Activated gamma-delta T cell (primary cell): ENCODE results near the gene PZP.
"Not testable (repeated sequence)": the region's sequence is repeated elsewhere in the genome, so short reads cannot be mapped to it uniquely, and the experiment has no call there.

Source experiments
- DNase-seq: peaks from one replicate; lab custom pipeline; 2025; lab: John Stamatoyannopoulos, UW
- total RNA-seq, 2 donors: gene quantifications; one replicate each; lab custom pipeline; 2026; lab: John Stamatoyannopoulos, UW

Gene PZP
- total RNA-seq = 0 to 0.13 reads per million in 2 donors

GRCh38 chr12:9208229-9208628, at the start of gene PZP:
Gene PZP, minus strand, starts transcription at chr12:9208395. Its CDS starts 54 bp downstream, at chr12:9208341.
- DNase-seq = no peak

GRCh38 chr12:9256758-9257405, 48.7 kb upstream of the PZP start:
- DNase-seq = no peak

- DNase-seq = no peak
Measured at GRCh38 chr12:9256341-9256740, 48.1 kb upstream of the PZP start.

GRCh38 chr12:9255837-9256236, 47.6 kb upstream of the PZP start:
- DNase-seq = no peak

GRCh38 chr12:9253464-9253863, 45.3 kb upstream of the PZP start:
- DNase-seq = no peak

GRCh38 chr12:9252791-9253190, 44.6 kb upstream of the PZP start:
- DNase-seq = not testable (repeated sequence)

GRCh38 chr12:9252256-9252655, 44.1 kb upstream of the PZP start:
- DNase-seq = no peak

- no peak for DNase-seq
Measured at GRCh38 chr12:9248435-9248834, 40.2 kb upstream of the PZP start.

- no peak for DNase-seq
Measured at GRCh38 chr12:9244894-9245293, 36.7 kb upstream of the PZP start.

GRCh38 chr12:9243999-9244649, 35.9 kb upstream of the PZP start:
- no peak for DNase-seq

- DNase-seq = no peak
Measured at GRCh38 chr12:9241301-9241700, 33.1 kb upstream of the PZP start.

GRCh38 chr12:9240776-9241175, 32.6 kb upstream of the PZP start:
- no peak for DNase-seq

- DNase-seq = peak; percentile 35
Measured at GRCh38 chr12:9240004-9240635, 31.9 kb upstream of the PZP start.

- DNase-seq = no peak
Measured at GRCh38 chr12:9237286-9237685, 29.1 kb upstream of the PZP start.

GRCh38 chr12:9235519-9235918, 27.3 kb upstream of the PZP start:
- no peak for DNase-seq

- no peak for DNase-seq
Measured at GRCh38 chr12:9227950-9228349, 19.8 kb upstream of the PZP start.

GRCh38 chr12:9223830-9224229, 15.6 kb upstream of the PZP start:
- no peak for DNase-seq

- no peak for DNase-seq
Measured at GRCh38 chr12:9221483-9221882, 13.3 kb upstream of the PZP start.

- DNase-seq = not testable (repeated sequence)
Measured at GRCh38 chr12:9221011-9221410, 12.8 kb upstream of the PZP start.

- DNase-seq = no peak
Measured at GRCh38 chr12:9214534-9214933, 6.3 kb upstream of the PZP start.

- DNase-seq = no peak
Measured at GRCh38 chr12:9211687-9212086, 3.5 kb upstream of the PZP start.

- no peak for DNase-seq
Measured at GRCh38 chr12:9204380-9204779, 3.8 kb downstream of the PZP start.

GRCh38 chr12:9198012-9198411, 10.2 kb downstream of the PZP start:
- DNase-seq = no peak
